WTC11 (cell line): ENCODE results near the gene ALOXE3.

Source experiments
- CBFB ChIP-seq: sonication (generic); formaldehyde crosslinking; IDR thresholded peaks from 2 replicates; pipeline ENCODE4 v1.8.1; 2022; ENCODE audit warnings: mild to moderate bottlenecking, low read depth, missing genetic modification reagents
- CTCF ChIP-seq: fragments of 200-600 bp; IDR thresholded peaks from 2 replicates; pipeline ENCODE4 v1.8.0; 2022; ENCODE audit warnings: antibody characterized with exemption
- HMGXB4 ChIP-seq: sonication (generic); formaldehyde crosslinking; IDR thresholded peaks from 2 replicates; pipeline ENCODE4 v1.8.1; 2023; ENCODE audit warnings: mild to moderate bottlenecking, moderate library complexity, missing genetic modification reagents
- JUN ChIP-seq: sonication (generic); formaldehyde crosslinking; IDR thresholded peaks from 2 replicates; pipeline ENCODE4 v1.8.0; 2023; ENCODE audit warnings: mild to moderate bottlenecking, missing genetic modification reagents
- KAT7 ChIP-seq: sonication (generic); formaldehyde crosslinking; IDR thresholded peaks from 2 replicates; pipeline ENCODE4 v1.8.1; 2023; ENCODE audit warnings: missing genetic modification reagents, mild to moderate bottlenecking, borderline replicate concordance
- PREB ChIP-seq: sonication (generic); formaldehyde crosslinking; IDR thresholded peaks from 2 replicates; pipeline ENCODE4 v1.8.1; 2022; ENCODE audit warnings: mild to moderate bottlenecking, missing genetic modification reagents, moderate library complexity, borderline replicate concordance
- RELA ChIP-seq: sonication (generic); formaldehyde crosslinking; IDR thresholded peaks from 2 replicates; pipeline ENCODE4 v1.8.1; 2022; ENCODE audit warnings: missing genetic modification reagents, mild to moderate bottlenecking, borderline replicate concordance

- TF ChIP-seq CBFB (CRISPR knock-in tag) (no peak), PREB (no peak), JUN (no peak), HMGXB4 (CRISPR knock-in tag) (no peak), KAT7 (CRISPR knock-in tag) (no peak), CTCF (no peak), RELA (CRISPR knock-in tag) (no peak)
Measured at GRCh38 chr17:8095361-8095760, 23.0 kb downstream of the ALOXE3 start.
